H1 (cell line): ENCODE data around the gene TMEM129. TPM values are rescaled to one million over a fixed set of nuclear protein-coding genes. Genes with fewer than 3 reads are reported as not detected.

Source experiments
- TEAD4 ChIP-seq: IDR thresholded peaks from 2 replicates; pipeline ENCODE4 v1.6.1; 2012; ENCODE audit warnings: low read depth, low read length, inconsistent platforms, mixed read lengths
- polyA plus RNA-seq, 7 experiments: library from polyadenylated mRNA; depleted of rRNA in 3 of 7; stranded (reverse) in 5 of 7; unstranded in 2 of 7; fragments of >200 nt in 5 of 7; fragments of 200-250 nt in 2 of 7; gene quantifications; 1 replicate in 5 of 7; 2 replicates in 1 of 7; 4 replicates in 1 of 7; pipeline versions ENCODE4 v1.2.1 to v1.2.3, GENCODE V29; 2011 to 2013; ENCODE audit warnings: missing spikeins in 2 of 7, mixed read lengths in 2 of 7
- total RNA-seq: library from RNA; stranded (reverse); fragmentation: NEBNext Ultra II Directional; extraction: Animal tissue kit (Norgen Biotek cat#: 25700); gene quantifications from 2 replicates; pipeline ENCODE4 v1.2.1, GENCODE V29; 2021
- TF ChIP-seq, protein P1 (sequence below): fragments of 300-600 bp; sonication (generic); IDR thresholded peaks from 2 replicates; pipeline ENCODE4 v1.7.1; 2012; ENCODE audit warnings: low read length, moderate library complexity, mild to moderate bottlenecking, inconsistent platforms; ENCODE audit not compliant: insufficient replicate concordance

TMEM129 gene
- total and polyA plus RNA-seq, 2 of the 8 experiments (the other 6 are each of a cell fraction or from before 2014, with no cell fraction given): 31.5 to 58.7 TPM

DNA sequence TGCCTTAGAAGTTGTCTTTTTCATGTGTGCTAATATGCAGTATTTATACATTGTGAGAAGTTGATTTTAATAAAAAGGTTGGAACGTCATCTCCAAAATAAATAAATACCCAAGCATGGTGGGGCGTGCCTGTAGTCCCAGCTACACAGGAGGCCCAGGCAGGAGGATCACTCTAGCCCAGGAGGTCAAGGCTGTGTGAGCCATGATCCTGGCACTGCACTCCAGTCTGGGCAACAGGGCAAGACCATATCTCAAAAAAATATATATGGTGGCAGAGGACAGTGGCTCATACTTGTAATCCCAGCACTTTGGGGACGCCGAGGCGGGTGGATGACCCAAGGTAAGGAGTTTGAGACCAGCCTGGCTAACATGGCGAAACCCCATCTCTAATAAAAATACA, 15.4 kb downstream of the TMEM129 start (continued):
- TF ChIP-seq, protein P1, sequence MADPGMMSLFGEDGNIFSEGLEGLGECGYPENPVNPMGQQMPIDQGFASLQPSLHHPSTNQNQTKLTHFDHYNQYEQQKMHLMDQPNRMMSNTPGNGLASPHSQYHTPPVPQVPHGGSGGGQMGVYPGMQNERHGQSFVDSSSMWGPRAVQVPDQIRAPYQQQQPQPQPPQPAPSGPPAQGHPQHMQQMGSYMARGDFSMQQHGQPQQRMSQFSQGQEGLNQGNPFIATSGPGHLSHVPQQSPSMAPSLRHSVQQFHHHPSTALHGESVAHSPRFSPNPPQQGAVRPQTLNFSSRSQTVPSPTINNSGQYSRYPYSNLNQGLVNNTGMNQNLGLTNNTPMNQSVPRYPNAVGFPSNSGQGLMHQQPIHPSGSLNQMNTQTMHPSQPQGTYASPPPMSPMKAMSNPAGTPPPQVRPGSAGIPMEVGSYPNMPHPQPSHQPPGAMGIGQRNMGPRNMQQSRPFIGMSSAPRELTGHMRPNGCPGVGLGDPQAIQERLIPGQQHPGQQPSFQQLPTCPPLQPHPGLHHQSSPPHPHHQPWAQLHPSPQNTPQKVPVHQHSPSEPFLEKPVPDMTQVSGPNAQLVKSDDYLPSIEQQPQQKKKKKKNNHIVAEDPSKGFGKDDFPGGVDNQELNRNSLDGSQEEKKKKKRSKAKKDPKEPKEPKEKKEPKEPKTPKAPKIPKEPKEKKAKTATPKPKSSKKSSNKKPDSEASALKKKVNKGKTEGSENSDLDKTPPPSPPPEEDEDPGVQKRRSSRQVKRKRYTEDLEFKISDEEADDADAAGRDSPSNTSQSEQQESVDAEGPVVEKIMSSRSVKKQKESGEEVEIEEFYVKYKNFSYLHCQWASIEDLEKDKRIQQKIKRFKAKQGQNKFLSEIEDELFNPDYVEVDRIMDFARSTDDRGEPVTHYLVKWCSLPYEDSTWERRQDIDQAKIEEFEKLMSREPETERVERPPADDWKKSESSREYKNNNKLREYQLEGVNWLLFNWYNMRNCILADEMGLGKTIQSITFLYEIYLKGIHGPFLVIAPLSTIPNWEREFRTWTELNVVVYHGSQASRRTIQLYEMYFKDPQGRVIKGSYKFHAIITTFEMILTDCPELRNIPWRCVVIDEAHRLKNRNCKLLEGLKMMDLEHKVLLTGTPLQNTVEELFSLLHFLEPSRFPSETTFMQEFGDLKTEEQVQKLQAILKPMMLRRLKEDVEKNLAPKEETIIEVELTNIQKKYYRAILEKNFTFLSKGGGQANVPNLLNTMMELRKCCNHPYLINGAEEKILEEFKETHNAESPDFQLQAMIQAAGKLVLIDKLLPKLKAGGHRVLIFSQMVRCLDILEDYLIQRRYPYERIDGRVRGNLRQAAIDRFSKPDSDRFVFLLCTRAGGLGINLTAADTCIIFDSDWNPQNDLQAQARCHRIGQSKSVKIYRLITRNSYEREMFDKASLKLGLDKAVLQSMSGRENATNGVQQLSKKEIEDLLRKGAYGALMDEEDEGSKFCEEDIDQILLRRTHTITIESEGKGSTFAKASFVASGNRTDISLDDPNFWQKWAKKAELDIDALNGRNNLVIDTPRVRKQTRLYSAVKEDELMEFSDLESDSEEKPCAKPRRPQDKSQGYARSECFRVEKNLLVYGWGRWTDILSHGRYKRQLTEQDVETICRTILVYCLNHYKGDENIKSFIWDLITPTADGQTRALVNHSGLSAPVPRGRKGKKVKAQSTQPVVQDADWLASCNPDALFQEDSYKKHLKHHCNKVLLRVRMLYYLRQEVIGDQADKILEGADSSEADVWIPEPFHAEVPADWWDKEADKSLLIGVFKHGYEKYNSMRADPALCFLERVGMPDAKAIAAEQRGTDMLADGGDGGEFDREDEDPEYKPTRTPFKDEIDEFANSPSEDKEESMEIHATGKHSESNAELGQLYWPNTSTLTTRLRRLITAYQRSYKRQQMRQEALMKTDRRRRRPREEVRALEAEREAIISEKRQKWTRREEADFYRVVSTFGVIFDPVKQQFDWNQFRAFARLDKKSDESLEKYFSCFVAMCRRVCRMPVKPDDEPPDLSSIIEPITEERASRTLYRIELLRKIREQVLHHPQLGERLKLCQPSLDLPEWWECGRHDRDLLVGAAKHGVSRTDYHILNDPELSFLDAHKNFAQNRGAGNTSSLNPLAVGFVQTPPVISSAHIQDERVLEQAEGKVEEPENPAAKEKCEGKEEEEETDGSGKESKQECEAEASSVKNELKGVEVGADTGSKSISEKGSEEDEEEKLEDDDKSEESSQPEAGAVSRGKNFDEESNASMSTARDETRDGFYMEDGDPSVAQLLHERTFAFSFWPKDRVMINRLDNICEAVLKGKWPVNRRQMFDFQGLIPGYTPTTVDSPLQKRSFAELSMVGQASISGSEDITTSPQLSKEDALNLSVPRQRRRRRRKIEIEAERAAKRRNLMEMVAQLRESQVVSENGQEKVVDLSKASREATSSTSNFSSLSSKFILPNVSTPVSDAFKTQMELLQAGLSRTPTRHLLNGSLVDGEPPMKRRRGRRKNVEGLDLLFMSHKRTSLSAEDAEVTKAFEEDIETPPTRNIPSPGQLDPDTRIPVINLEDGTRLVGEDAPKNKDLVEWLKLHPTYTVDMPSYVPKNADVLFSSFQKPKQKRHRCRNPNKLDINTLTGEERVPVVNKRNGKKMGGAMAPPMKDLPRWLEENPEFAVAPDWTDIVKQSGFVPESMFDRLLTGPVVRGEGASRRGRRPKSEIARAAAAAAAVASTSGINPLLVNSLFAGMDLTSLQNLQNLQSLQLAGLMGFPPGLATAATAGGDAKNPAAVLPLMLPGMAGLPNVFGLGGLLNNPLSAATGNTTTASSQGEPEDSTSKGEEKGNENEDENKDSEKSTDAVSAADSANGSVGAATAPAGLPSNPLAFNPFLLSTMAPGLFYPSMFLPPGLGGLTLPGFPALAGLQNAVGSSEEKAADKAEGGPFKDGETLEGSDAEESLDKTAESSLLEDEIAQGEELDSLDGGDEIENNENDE: no peak
- TF ChIP-seq TEAD4: no peak
